NCI-H82 treated with DMSO at 0.1 percent for 48 hours (cell line): Measurements from ENCODE around the gene COLQ.
"Not testable (repeated sequence)": the region's sequence is repeated elsewhere in the genome, so short reads cannot be mapped to it uniquely, and the experiment has no call there.

ENCODE experiments used
- DNase-seq: peaks from one replicate; lab custom pipeline; 2025; ENCODE audit not compliant: unreplicated experiment; lab: John Stamatoyannopoulos, UW

The COLQ gene

GRCh38 chr3:15493436-15493835 lies 28.1 kb downstream of the COLQ start:
- no peak for DNase-seq

- DNase-seq = no peak
Observed at GRCh38 chr3:15492847-15493360, 28.6 kb downstream of the COLQ start.

- DNase-seq = no peak
Observed at GRCh38 chr3:15491143-15491542, 30.4 kb downstream of the COLQ start.

- no peak for DNase-seq
Observed at GRCh38 chr3:15490158-15490557, 31.3 kb downstream of the COLQ start.

GRCh38 chr3:15488002-15488401 lies 33.5 kb downstream of the COLQ start:
- no peak for DNase-seq

GRCh38 chr3:15486979-15487378 lies 34.5 kb downstream of the COLQ start:
- DNase-seq = no peak

GRCh38 chr3:15486020-15486419 lies 35.5 kb downstream of the COLQ start:
- no peak for DNase-seq

- not testable (repeated sequence) for DNase-seq
Observed at GRCh38 chr3:15484551-15484950, 37.0 kb downstream of the COLQ start.

GRCh38 chr3:15479400-15480224 lies 41.9 kb downstream of the COLQ start:
- DNase-seq = no peak

- DNase-seq = no peak
Observed at GRCh38 chr3:15478640-15478979, 42.9 kb downstream of the COLQ start.

- no peak for DNase-seq
Observed at GRCh38 chr3:15477951-15478639, 43.4 kb downstream of the COLQ start.

- DNase-seq = peak; percentile 59
Observed at GRCh38 chr3:15476378-15476777, 45.1 kb downstream of the COLQ start.

GRCh38 chr3:15475161-15475560 lies 46.3 kb downstream of the COLQ start:
- DNase-seq = no peak

- DNase-seq = no peak
Observed at GRCh38 chr3:15471861-15472260, 49.6 kb downstream of the COLQ start.

- no peak for DNase-seq
Observed at GRCh38 chr3:15470849-15471248, 50.7 kb downstream of the COLQ start.

GRCh38 chr3:15470261-15470660 lies 51.2 kb downstream of the COLQ start:
- no peak for DNase-seq

- peak; percentile 34 for DNase-seq
Observed at GRCh38 chr3:15467227-15468181, 54.0 kb downstream of the COLQ start.

- no peak for DNase-seq
Observed at GRCh38 chr3:15465876-15466585, 55.5 kb downstream of the COLQ start.

GRCh38 chr3:15462451-15462850 lies 59.1 kb downstream of the COLQ start:
- DNase-seq = no peak

GRCh38 chr3:15460891-15461531 lies 60.5 kb downstream of the COLQ start:
- peak; percentile 11 for DNase-seq
